Heart left ventricle (tissue), 13 donors: ENCODE data around the gene SOX6.

Experiments used
- POLR2A ChIP-seq, 2 donors: fragments of 450-650 bp; IDR thresholded peaks; one replicate each; pipeline ENCODE4 v1.6.1; 2017; ENCODE audit warnings: antibody characterized with exemption in 2 of 2, mild to moderate bottlenecking in 2 of 2, moderate library complexity in 2 of 2
- TF ChIP-seq, protein P1 (sequence below), 12 donors: fragments of 200-600 bp; sonication (generic) in 4 of 12; IDR thresholded peaks; one replicate each; pipeline versions ENCODE4 v1.5.0 to v1.8.0; 2018 to 2022; ENCODE audit warnings: antibody characterized with exemption in 12 of 12, mild to moderate bottlenecking in 5 of 12
- donor health status: ischemic (EF 13 %, LVEDD 7.1; RV severe dilation, severe dysfunction).
- donor health status: DM: no; HTN: yes; CAD: no.
- donor health status: DM: no; HTN: no; CAD: no.
- donor health status: ischemic (EF 25% LVEDD 6.9; RV normal size, moderate dysfunction).
- donor health status: ischemic (EF 25% LVEDD 5.7; RV mildly dilated, moderate dysfunction).
- donor health status: ischemic (EF 35%, LVEDD 5.7; RV mildly dilated, moderate dysfunction).
- donor health status: nonischemic (EF 11% LVEDD 7.7; RV severe dilation, severe dysfunction).
- donor health status: DM: yes; HTN: yes; CAD: no.
- donor health status: PGD.
- donor health status: ischemic (EF 29% LVEDD 5.4; RV normal size, mild dysfunction).
- donor health status: nonischemic (EF 23%, LVEDD 6.1; RV moderate dilation, normal function).

DNA sequence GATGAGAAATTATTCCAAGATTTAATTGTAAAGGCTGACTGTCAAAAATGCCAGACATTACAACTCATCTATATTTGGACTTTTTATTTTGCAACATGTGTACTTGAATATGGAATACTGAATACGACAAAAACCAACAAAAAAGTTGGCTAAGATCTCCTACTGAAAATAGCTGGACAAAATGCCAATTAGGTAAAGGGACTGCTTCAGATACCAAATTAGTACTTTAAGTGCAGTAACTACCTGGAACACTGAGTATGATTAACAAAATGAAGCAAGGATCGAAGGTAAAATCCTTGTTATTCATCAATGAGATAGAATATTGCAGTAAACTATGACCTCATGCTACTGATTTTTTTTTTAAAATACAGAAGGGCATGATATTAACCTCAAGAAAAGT lies 173.8 kb downstream of the SOX6 start:
- TF ChIP-seq, protein P1, sequence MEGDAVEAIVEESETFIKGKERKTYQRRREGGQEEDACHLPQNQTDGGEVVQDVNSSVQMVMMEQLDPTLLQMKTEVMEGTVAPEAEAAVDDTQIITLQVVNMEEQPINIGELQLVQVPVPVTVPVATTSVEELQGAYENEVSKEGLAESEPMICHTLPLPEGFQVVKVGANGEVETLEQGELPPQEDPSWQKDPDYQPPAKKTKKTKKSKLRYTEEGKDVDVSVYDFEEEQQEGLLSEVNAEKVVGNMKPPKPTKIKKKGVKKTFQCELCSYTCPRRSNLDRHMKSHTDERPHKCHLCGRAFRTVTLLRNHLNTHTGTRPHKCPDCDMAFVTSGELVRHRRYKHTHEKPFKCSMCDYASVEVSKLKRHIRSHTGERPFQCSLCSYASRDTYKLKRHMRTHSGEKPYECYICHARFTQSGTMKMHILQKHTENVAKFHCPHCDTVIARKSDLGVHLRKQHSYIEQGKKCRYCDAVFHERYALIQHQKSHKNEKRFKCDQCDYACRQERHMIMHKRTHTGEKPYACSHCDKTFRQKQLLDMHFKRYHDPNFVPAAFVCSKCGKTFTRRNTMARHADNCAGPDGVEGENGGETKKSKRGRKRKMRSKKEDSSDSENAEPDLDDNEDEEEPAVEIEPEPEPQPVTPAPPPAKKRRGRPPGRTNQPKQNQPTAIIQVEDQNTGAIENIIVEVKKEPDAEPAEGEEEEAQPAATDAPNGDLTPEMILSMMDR (IDR thresholded peaks at IDR 0.05) = no peak
- no peak for TF ChIP-seq POLR2A (IDR thresholded peaks at IDR 0.05)
